Osteocyte (in vitro differentiated cells): ENCODE measurements around the gene SIGMAR1. TPM values are rescaled to one million over a fixed set of nuclear protein-coding genes. Genes with fewer than 3 reads are reported as not detected.
A peak's percentile ranks its signal among the peaks of the same experiment; 100 is the strongest.

Experiments
- DNase-seq: peaks from one replicate; pipeline ENCODE4 v3.0.0; 2021; ENCODE audit warnings: mixed read lengths; ENCODE audit not compliant: unreplicated experiment; ENCODE audit errors: extremely low spot score
- H3K27ac Mint-ChIP-seq: one replicate; pipeline ENCODE4 v1.8.0; 2021; ENCODE audit warnings: mild to moderate bottlenecking, mixed read lengths; ENCODE audit not compliant: unreplicated experiment
- H3K27me3 Mint-ChIP-seq: one replicate; pipeline ENCODE4 v1.8.0; 2021; ENCODE audit warnings: mixed read lengths; ENCODE audit not compliant: unreplicated experiment
- H3K36me3 Mint-ChIP-seq: one replicate; pipeline ENCODE4 v1.8.0; 2021; ENCODE audit warnings: mixed read lengths; ENCODE audit not compliant: unreplicated experiment
- H3K4me1 Mint-ChIP-seq: one replicate; pipeline ENCODE4 v1.8.0; 2021; ENCODE audit warnings: mixed read lengths; ENCODE audit not compliant: unreplicated experiment
- H3K4me3 Mint-ChIP-seq: one replicate; pipeline ENCODE4 v1.8.0; 2021; ENCODE audit warnings: mild to moderate bottlenecking, moderate library complexity, mixed read lengths; ENCODE audit not compliant: unreplicated experiment
- H3K9me3 Mint-ChIP-seq: one replicate; pipeline ENCODE4 v1.8.0; 2021; ENCODE audit warnings: mixed read lengths; ENCODE audit not compliant: unreplicated experiment
- CTCF ChIP-seq: fragments of 200-600 bp; sonication (generic); IDR thresholded peaks from 2 replicates; pipeline ENCODE4 v1.5.0; 2021; ENCODE audit warnings: antibody characterized with exemption, mild to moderate bottlenecking, moderate library complexity
- total RNA-seq: library from RNA; stranded (reverse); gene quantifications from 2 replicates; pipeline ENCODE4 v1.2.1, GENCODE V29; 2021

Gene SIGMAR1
- total RNA-seq, 1 donor from 2014 or later, result 71.9 TPM

- Mint-ChIP-seq H3K9me3 (no peaks in the 10 kb centered on the region), H3K27me3 (peaks cover 36% of the 10 kb centered on the region), H3K27ac (no peak overlapping the region), H3K4me1 (peaks cover 25% of the 10 kb centered on the region), H3K4me3 (no peak overlapping the region), H3K36me3 (no peaks in the 10 kb centered on the region)
- TF ChIP-seq CTCF, result no peak
- no peak for DNase-seq
These were observed 4.4 kb downstream of the SIGMAR1 start for GRCh38 chr9:34633166-34633565.

DNA sequence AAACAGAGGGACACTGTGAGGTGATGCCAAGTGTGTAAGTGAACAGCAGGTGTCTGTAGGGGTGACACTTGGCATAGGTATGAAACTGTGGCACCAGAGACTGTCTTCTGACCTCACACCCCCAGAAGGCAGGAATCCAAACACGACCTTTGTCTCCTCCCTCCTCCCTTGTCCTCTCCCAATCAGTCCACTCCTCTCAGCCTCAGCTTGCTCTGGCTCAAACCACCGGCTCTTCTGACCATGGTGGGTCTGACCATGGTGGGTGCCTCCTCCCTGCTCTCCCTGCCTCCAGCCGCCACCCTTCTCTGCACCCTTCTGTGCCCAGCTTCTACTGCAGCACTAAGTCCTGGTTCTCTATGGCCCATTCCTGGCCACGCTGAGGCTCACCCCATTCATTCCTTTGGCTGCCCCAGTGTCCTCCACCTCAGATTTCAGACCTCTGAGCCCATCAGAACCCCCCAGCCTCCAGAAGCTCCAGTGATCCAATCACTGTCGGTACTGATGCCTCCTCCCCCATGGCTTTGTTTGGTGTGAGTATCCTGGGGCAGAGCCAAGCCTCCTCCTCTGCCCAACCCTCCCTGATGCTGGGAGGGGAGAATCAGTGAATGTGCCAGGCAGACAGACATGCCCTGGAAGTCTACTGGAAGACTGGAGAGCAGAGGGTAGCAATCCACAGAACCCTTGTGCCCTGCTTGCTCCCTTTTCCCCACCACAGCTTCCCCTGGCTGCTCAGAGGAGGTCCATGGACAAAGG is 7.0 kb downstream of the SIGMAR1 start:
- no peak overlapping the region for H3K4me3 Mint-ChIP-seq
- peaks cover 12% of the 10 kb centered on the region for H3K4me1 Mint-ChIP-seq
- no peak overlapping the region for H3K27ac Mint-ChIP-seq
- H3K36me3 Mint-ChIP-seq, result no peaks in the 10 kb centered on the region
- no peak for DNase-seq
- H3K9me3 Mint-ChIP-seq, result no peaks in the 10 kb centered on the region
- no peak for TF ChIP-seq CTCF
- H3K27me3 Mint-ChIP-seq, result peaks cover 58% of the 10 kb centered on the region

DNA sequence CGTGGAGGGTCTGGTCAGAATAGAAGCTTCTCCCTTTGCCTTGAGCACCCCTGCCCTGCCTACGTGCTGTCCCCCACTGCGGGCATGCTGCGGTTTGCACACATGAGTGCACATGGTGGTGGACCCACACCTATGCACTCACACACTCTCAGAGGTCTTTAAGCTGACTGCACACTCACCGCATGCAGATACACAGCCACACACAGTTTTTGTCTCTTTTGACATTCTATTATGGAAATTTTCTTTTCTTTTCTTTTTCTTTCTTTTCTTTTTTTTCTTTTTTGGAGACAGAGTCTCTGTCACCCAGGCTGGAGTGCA is 8.1 kb downstream of the SIGMAR1 start:
- no peaks in the 10 kb centered on the region for H3K36me3 Mint-ChIP-seq

DNA sequence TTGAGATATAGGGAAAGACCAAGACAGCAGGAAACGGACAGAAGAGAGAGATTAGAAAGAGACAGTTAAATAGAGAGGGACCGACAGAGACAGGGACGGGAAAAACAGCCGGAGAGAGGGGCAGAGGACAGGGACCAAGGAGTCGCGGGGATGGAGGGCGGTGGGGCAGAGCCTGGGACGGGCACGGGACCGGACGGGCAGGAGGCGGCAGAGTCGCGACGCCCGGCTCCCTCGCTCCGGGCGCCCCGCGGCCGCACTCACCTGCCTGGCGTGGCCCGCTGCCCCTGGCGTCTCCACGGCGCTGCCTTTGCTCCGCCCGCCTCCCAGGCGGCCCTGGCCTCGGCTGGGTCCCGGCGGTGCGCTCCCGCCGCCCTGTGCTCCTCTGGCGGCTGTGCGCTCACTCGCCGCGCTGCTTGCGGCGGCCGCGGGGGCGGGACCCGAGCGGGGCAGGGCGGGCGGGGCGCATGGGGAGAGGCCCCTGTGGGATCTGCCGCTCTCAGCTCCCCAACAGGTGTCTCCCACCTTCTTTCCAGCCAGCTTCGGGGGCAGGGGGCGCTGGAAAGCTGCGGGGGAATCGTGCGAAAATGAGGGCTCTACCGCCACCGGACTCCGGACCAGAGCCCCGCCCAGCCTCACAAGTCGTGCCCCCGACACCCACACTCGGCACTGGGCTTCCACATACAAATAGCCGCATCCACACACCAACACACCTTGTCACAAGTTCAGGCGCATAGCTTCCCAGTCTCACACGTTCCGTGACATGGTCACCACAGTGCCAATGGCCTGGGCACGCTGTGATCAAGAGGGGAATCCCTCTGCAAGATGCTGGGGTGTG is 8.7 kb downstream of the SIGMAR1 start, which contains the start of gene ARID3C:
ARID3C (minus strand) TSS at position 411 of the 835 bp plus-strand sequence. CDS start 1,052 bp downstream, outside the sequence.
- H3K36me3 Mint-ChIP-seq, result no peaks in the 10 kb centered on the region
- peaks cover 12% of the 10 kb centered on the region for H3K4me1 Mint-ChIP-seq
- no peak within 1 kb of the TSS for H3K27ac Mint-ChIP-seq

More for the DNA sequence above, 8.1 kb downstream of the SIGMAR1 start:
- Mint-ChIP-seq H3K4me1 (peaks cover 12% of the 10 kb centered on the region), H3K27me3 (peaks cover 63% of the 10 kb centered on the region), H3K9me3 (no peaks in the 10 kb centered on the region), H3K4me3 (peak overlapping the region; percentile 66), H3K27ac (no peak overlapping the region)
- no peak for TF ChIP-seq CTCF
- DNase-seq, result no peak

More for the DNA sequence above, 8.7 kb downstream of the SIGMAR1 start, which contains the start of gene ARID3C:
- no peaks in the 10 kb centered on the region for H3K9me3 Mint-ChIP-seq
- no peak for TF ChIP-seq CTCF
- no peak for DNase-seq
- H3K4me3 Mint-ChIP-seq, result peak within 1 kb of the TSS; percentile 75
- peaks cover 66% of the 10 kb centered on the region for H3K27me3 Mint-ChIP-seq
